Measurements from ENCODE around the gene SRPRB. TPM values are rescaled to one million over a fixed set of nuclear protein-coding genes. Genes with fewer than 3 reads are reported as not detected.
A peak's percentile ranks its signal among the peaks of the same experiment; 100 is the strongest.

SRPRB gene
- total and polyA plus RNA-seq, 9 of the 15 experiments (the other 6 are each of a cell fraction or from before 2014, with no cell fraction given): 29.5 to 66.0 (median 41.4) TPM

DNA sequence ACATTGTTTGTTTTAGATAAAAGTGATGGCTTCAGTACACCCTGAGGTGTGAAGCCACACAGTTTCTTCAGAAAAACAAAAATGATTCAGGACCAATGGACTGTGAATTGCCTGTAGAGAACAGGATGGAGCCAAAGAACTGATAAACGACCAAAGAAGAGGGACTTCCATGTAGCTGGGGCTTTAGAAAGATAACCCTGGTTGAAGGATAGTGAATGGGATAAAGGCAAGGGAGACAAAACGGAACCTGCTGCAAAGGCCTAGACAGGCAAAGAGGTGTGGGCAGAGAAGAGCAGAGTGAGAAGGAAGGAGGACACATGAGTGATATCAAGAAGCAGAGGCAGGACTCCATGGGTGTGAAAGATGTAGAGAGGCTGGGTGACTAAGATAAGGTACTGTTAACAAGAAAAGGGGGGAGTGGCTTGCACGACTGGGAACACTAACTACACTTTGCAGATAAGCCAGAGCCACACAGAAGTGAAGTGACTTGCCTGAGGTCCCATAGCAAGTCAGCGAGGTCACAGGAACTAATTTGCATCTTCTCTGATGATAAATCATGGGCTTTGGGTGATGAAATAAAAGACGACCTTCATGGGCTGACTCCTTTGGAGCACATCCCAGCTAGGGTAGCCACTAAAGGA lies 45.8 kb downstream of the SRPRB start (continued):
- TF ChIP-seq, protein P1, sequence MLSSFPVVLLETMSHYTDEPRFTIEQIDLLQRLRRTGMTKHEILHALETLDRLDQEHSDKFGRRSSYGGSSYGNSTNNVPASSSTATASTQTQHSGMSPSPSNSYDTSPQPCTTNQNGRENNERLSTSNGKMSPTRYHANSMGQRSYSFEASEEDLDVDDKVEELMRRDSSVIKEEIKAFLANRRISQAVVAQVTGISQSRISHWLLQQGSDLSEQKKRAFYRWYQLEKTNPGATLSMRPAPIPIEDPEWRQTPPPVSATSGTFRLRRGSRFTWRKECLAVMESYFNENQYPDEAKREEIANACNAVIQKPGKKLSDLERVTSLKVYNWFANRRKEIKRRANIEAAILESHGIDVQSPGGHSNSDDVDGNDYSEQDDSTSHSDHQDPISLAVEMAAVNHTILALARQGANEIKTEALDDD (IDR thresholded peaks at IDR 0.05): peak; percentile 95
- TF ChIP-seq MCM2 (IDR thresholded peaks at IDR 0.05; ENCODE audit: low read depth) (no peak), SMC3 (conservative IDR thresholded peaks at IDR 0.05; ENCODE audit: insufficient read depth, low read depth, low read length) (no peak), EGR1 (conservative IDR thresholded peaks at IDR 0.05) (no peak; the same call in 1 of the 2 replicates), BDP1 (IDR thresholded peaks at IDR 0.05; ENCODE audit: insufficient read depth, insufficient read length) (no peak), ZNF830 (CRISPR knock-in tag; IDR thresholded peaks at IDR 0.05) (no peak), ZC3H4 (CRISPR knock-in tag; IDR thresholded peaks at IDR 0.05; ENCODE audit: borderline replicate concordance) (no peak), KDM5B (IDR thresholded peaks at IDR 0.05; ENCODE audit: insufficient replicate concordance, low read depth, low read length) (no peak), TBL1XR1 (IDR thresholded peaks at IDR 0.05; ENCODE audit: low read length in 2 of 2) (peak in 1 of 2 experiments; percentile 29; a peak in 1 of 4 replicates), COPS2 (conservative IDR thresholded peaks at IDR 0.05) (no peak), PHF21A (IDR thresholded peaks at IDR 0.05; ENCODE audit: borderline replicate concordance, low read depth) (no peak), ZNF121 (CRISPR knock-in tag; conservative IDR thresholded peaks at IDR 0.05) (no peak), ZNF311 (CRISPR knock-in tag; IDR thresholded peaks at IDR 0.05) (no peak), ZNF175 (CRISPR knock-in tag; IDR thresholded peaks at IDR 0.05; ENCODE audit: low read depth) (peak; percentile 53; the same call in 1 of the 2 replicates)
- TF ChIP-seq, protein P2, sequence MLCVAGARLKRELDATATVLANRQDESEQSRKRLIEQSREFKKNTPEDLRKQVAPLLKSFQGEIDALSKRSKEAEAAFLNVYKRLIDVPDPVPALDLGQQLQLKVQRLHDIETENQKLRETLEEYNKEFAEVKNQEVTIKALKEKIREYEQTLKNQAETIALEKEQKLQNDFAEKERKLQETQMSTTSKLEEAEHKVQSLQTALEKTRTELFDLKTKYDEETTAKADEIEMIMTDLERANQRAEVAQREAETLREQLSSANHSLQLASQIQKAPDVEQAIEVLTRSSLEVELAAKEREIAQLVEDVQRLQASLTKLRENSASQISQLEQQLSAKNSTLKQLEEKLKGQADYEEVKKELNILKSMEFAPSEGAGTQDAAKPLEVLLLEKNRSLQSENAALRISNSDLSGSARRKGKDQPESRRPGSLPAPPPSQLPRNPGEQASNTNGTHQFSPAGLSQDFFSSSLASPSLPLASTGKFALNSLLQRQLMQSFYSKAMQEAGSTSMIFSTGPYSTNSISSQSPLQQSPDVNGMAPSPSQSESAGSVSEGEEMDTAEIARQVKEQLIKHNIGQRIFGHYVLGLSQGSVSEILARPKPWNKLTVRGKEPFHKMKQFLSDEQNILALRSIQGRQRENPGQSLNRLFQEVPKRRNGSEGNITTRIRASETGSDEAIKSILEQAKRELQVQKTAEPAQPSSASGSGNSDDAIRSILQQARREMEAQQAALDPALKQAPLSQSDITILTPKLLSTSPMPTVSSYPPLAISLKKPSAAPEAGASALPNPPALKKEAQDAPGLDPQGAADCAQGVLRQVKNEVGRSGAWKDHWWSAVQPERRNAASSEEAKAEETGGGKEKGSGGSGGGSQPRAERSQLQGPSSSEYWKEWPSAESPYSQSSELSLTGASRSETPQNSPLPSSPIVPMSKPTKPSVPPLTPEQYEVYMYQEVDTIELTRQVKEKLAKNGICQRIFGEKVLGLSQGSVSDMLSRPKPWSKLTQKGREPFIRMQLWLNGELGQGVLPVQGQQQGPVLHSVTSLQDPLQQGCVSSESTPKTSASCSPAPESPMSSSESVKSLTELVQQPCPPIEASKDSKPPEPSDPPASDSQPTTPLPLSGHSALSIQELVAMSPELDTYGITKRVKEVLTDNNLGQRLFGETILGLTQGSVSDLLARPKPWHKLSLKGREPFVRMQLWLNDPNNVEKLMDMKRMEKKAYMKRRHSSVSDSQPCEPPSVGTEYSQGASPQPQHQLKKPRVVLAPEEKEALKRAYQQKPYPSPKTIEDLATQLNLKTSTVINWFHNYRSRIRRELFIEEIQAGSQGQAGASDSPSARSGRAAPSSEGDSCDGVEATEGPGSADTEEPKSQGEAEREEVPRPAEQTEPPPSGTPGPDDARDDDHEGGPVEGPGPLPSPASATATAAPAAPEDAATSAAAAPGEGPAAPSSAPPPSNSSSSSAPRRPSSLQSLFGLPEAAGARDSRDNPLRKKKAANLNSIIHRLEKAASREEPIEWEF (CRISPR knock-in tag; IDR thresholded peaks at IDR 0.05): no peak
- TF ChIP-seq, protein P3, sequence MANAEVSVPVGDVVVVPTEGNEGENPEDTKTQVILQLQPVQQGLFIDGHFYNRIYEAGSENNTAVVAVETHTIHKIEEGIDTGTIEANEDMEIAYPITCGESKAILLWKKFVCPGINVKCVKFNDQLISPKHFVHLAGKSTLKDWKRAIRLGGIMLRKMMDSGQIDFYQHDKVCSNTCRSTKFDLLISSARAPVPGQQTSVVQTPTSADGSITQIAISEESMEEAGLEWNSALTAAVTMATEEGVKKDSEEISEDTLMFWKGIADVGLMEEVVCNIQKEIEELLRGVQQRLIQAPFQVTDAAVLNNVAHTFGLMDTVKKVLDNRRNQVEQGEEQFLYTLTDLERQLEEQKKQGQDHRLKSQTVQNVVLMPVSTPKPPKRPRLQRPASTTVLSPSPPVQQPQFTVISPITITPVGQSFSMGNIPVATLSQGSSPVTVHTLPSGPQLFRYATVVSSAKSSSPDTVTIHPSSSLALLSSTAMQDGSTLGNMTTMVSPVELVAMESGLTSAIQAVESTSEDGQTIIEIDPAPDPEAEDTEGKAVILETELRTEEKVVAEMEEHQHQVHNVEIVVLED (CRISPR knock-in tag; IDR thresholded peaks at IDR 0.05): no peak
- TF ChIP-seq, protein P4, sequence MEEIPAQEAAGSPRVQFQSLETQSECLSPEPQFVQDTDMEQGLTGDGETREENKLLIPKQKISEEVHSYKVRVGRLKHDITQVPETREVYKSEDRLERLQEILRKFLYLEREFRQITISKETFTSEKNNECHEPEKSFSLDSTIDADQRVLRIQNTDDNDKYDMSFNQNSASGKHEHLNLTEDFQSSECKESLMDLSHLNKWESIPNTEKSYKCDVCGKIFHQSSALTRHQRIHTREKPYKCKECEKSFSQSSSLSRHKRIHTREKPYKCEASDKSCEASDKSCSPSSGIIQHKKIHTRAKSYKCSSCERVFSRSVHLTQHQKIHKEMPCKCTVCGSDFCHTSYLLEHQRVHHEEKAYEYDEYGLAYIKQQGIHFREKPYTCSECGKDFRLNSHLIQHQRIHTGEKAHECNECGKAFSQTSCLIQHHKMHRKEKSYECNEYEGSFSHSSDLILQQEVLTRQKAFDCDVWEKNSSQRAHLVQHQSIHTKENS (CRISPR knock-in tag; IDR thresholded peaks at IDR 0.05): no peak
- TF ChIP-seq, protein P5, sequence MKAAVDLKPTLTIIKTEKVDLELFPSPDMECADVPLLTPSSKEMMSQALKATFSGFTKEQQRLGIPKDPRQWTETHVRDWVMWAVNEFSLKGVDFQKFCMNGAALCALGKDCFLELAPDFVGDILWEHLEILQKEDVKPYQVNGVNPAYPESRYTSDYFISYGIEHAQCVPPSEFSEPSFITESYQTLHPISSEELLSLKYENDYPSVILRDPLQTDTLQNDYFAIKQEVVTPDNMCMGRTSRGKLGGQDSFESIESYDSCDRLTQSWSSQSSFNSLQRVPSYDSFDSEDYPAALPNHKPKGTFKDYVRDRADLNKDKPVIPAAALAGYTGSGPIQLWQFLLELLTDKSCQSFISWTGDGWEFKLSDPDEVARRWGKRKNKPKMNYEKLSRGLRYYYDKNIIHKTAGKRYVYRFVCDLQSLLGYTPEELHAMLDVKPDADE (conservative IDR thresholded peaks at IDR 0.05; ENCODE audit: control insufficient read depth, low read depth, low read length): no peak
